Umbilical cord (tissue), 2 donors: ENCODE data around the gene GLS2. TPM values are rescaled to one million over a fixed set of nuclear protein-coding genes. Genes with fewer than 3 reads are reported as not detected.
"Not testable (repeated sequence)": the region's sequence is repeated elsewhere in the genome, so short reads cannot be mapped to it uniquely, and the experiment has no call there.

Experiments
- DNase-seq: peaks from one replicate; pipeline ENCODE4 v3.0.0-alpha.2; 2015; ENCODE audit warnings: low spot score
- total RNA-seq: library from RNA; depleted of rRNA; stranded (reverse); fragments of >200 nt; gene quantifications from one replicate; pipeline ENCODE4 v1.2.3, GENCODE V29; 2014; ENCODE audit warnings: low replicate concordance; ENCODE audit not compliant: insufficient read depth

The GLS2 gene
- total RNA-seq, 1 donor from 2014 or later, result 0.72 TPM

DNA sequence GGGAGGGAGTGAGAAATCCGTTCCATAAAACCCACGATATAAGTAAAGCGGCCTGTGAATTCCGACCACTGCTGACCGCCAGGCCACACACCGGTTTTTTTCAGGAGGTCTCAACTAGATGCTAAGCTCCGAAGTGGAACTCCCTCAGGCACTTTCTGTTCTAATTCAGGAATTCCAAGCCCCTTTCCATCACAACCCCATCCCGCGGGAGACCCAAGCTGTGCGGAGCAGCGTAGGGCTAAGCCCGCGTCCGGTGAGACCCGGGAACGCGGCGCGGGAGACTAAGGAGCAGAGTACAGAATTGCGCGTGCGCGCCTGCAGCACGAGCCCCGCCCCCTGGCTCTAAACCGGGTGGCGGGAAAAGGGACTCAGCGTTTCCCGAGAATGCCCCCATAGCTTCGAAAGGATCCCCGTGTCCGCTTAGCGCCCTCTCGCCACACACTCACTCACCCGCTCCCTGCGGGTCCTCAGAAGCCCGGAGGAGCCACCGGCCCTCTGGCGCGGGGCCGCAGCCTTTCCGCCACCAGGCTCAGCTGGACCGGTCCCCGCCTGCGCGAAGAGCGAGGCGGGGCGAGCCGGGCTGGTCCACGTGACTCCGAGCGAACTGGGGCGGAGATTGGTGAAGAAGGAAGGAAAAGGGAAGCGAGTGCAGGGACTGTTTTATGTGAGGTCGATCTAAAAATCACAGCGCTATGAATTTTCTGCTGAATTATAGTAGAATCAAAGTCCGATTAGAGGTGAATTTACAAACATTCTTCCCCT lies 38.9 kb downstream of the GLS2 start, which contains the start of gene TIMELESS:
TSS of gene TIMELESS (minus strand) at position 567 of the 762 bp plus-strand sequence. CDS start 15,256 bp downstream, outside the sequence.
- peak; percentile 96 for DNase-seq

DNA sequence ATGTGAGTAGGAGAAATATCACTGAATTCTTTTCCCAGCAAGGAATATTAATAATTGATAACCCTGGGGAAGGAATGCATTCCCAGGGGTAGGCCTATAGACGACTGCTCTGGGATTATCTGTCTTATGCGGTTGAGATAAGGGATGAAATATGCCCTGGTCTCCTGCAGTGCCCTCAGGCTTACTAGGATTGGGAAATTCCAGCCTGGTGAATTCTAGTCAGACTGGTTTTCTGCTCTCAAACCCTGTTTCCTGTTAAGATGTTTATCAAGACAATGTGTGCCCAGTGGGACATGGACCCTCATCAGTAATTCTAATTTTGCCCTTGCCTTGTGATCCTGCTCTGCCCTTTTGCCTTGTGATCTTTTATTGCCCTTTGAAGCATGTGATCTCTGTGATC lies 44.8 kb downstream of the GLS2 start:
- not testable (repeated sequence) for DNase-seq

DNA sequence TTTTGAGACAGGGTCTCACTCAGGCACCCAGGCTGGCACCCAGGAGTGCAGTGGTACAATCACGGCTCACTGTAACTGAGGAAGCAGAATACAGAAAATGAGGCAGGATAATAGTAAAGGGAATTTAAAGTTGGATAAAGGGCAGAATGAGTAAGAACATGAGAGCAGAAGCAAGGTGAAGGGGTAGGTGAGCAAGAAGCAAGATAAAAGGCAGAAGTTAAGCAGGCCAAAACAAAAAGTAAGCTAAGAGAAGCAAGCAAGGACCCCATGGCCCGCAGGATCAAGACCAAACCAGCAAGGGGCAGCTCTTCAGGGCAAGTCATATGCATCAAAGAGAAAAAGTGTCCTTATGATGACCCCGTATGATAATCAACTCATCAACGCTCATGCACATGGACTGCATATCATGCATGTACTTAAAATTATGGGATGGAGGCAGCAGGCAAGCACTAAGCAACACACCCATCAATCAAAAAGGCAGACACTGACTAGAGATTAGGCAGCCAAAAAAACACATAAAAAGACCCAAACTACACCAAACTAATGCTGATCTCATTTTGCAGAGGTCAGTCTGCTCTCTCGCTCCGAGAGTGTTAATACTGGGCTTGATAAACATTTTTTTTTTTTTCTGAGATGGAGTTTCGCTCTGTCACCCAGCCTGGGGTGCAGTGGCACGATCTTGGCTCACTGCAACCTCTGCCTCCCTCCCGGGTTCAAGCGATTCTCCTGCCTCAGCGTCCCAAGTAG lies 50.4 kb downstream of the GLS2 start:
- no peak for DNase-seq

DNA sequence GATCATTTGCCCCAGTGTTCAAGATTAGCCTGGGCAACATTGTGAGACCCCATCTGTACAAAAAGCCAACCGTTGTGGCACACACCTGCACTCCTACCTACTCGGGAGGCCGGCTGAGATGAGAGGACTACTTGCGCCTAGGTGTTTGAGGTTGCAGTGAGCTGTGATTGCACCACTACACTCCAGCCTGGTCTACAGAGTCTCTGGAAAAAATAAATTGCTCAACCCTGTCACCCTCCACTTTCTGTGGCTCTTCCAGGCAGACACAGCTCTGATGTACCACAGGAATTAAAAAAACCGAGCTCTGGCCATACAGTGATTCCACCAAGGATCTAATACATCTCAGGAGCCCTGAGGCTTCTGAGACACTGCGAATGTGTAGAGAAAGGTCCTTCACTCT lies 53.1 kb downstream of the GLS2 start:
- DNase-seq, result no peak

DNA sequence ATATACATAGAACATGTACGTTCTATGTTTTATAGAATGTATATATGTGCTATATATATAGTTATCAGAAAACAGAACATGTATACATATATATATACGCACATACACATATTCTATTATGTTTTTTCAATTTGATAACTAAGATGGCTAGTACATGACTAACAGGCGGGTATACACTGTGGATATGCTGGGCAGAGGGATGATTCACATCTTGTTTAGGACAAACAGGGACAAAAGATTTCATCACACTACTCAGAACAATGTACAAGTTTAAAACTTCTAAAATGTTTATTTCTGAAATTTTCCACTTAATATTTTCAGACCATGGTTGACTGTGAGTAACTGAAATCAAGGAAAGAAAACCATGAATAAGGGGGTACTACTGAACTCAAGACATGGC lies 56.1 kb downstream of the GLS2 start:
- no peak for DNase-seq

DNA sequence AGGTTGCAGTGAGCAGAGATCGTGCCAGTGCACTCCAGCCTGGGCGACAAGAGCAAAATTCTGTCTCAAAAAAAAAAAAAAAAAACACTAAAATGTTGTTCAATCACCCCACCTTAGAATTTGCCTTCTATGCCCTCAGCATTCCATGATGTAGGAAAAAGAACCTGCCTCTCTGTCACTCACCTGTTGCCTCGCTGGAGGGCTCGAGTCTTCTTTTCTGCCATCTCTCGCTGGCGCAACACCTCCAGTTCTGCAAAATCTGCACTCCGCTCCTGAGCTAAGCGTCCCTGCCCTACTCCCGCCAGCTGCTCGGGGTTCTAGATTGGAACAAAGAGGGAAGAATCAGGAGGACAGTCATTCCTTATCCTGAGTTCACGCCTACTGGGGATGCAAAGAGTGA lies 56.7 kb downstream of the GLS2 start:
- no peak for DNase-seq

DNA sequence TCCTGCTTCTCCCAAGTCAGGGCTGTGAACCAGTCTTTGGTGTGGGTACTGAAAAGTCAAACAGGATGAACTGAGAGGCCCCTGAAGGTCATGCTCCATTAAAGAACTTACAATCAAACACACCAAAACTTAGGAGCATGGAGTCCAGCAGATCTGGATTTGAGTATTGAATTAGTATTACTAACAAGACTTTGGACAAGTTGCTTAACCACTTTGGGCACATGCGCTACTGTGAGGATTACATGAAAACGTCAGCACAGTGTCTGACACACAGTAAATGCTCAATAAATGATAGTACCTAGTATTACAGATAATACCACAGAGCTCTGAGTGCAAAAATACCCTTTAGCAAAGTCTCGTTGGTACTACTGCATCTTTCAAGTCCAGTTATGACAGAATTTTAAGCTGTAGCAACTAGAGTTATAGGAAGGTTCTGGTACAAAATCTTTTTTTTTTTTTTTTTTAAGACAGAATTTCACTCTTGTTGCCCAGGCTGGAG lies 62.0 kb downstream of the GLS2 start:
- no peak for DNase-seq

DNA sequence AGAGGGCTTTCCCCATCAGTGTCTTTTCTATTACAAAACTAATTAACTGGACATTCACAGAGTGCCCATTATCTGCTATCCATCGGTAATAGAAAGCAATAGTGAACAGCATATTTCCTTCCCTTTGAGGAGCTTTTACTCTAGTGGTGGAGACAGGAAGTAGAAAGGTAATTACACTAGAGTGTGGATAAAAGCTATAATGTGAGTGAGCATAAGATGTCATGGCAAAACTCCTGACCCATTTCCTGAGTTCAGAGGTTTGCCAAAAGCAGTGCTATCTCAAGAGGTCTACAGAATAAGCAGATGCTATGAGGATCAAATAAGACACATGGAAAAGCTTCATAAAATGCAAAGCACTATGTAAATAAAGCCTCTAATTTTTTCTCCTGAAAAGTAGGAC lies 62.8 kb downstream of the GLS2 start:
- DNase-seq, result no peak

Other genes starting within 250 kb of the GLS2 start
- gene ANKRD52, start 229.8 kb downstream of the GLS2 start, total RNA-seq, result 5.1 TPM
- 4.6 TPM for gene COQ10A, start 221.2 kb downstream of the GLS2 start, total RNA-seq
- 35.2 TPM for gene CS, start 187.8 kb downstream of the GLS2 start, total RNA-seq
- 68.4 TPM for gene CNPY2, start 172.2 kb downstream of the GLS2 start, total RNA-seq
- gene PAN2, start 154.2 kb downstream of the GLS2 start, total RNA-seq, result 55.6 TPM
- 6.0 TPM for gene IL23A, start 149.3 kb downstream of the GLS2 start, total RNA-seq
- gene STAT2, start 128.1 kb downstream of the GLS2 start, total RNA-seq, result 122 TPM
- gene APOF, start 125.3 kb downstream of the GLS2 start, total RNA-seq, result 2.2 TPM
- 4.8 TPM for gene TIMELESS, start 38.7 kb downstream of the GLS2 start, total RNA-seq
- gene MIP, start 33.5 kb downstream of the GLS2 start, total RNA-seq, result 2.9 TPM
- gene SPRYD4, start 19.6 kb downstream of the GLS2 start, total RNA-seq, result 2.6 TPM
- 14.2 TPM for gene RBMS2, start 33.7 kb upstream of the GLS2 start, total RNA-seq
- 19.0 TPM for gene BAZ2A, start 142.2 kb upstream of the GLS2 start, total RNA-seq
- gene ATP5F1B, start 157.8 kb upstream of the GLS2 start, total RNA-seq, result 154 TPM
- gene PTGES3, start 200.1 kb upstream of the GLS2 start, total RNA-seq, result 72.5 TPM
- 1,201 TPM for gene NACA, start 237.1 kb upstream of the GLS2 start, total RNA-seq